GM18519 (cell line): ENCODE results near the gene SRGAP2B.
"Not testable (repeated sequence)": the region's sequence is repeated elsewhere in the genome, so short reads cannot be mapped to it uniquely, and the experiment has no call there.

Source experiments
- ATAC-seq: cut with Tn5 transposase; IDR thresholded peaks from one replicate; pipeline ENCODE4 v1.9.1; 2021; ENCODE audit warnings: mild to moderate bottlenecking, moderate library complexity; ENCODE audit not compliant: unreplicated experiment, low FRiP score

The SRGAP2B gene

GRCh38 chr1:145047553-145047952 is 47.6 kb downstream of the SRGAP2B start:
- not testable (repeated sequence) for ATAC-seq

GRCh38 chr1:145045571-145046273 is 49.4 kb downstream of the SRGAP2B start:
- ATAC-seq, result not testable (repeated sequence)

- peak; percentile 95 for ATAC-seq
These were observed 53.6 kb downstream of the SRGAP2B start for GRCh38 chr1:145041519-145041918.

- not testable (repeated sequence) for ATAC-seq
These were observed 59.1 kb downstream of the SRGAP2B start for GRCh38 chr1:145036019-145036418.

- not testable (repeated sequence) for ATAC-seq
These were observed 61.6 kb downstream of the SRGAP2B start for GRCh38 chr1:145033523-145033922.

- ATAC-seq, result not testable (repeated sequence)
These were observed 67.9 kb downstream of the SRGAP2B start for GRCh38 chr1:145027251-145027650.

DNA sequence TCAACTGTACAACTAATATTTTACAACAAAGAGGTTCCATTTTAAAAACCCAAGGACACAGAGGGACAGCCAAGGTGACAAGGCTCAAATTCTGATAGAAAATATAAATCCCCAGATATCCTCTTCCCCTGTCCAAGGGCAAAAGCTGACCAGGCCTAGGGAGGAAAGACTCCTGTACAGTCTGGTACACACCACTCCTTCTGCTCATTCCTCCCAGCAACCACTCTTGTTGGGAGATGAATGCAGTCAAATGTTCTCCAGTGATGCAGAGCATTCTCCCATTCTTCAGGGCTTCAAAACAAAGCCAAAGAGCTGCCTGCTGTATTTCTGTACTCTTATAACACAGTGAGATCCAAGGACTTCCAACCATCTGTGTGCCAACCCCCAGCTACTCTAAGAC is 69.8 kb downstream of the SRGAP2B start:
- not testable (repeated sequence) for ATAC-seq

DNA sequence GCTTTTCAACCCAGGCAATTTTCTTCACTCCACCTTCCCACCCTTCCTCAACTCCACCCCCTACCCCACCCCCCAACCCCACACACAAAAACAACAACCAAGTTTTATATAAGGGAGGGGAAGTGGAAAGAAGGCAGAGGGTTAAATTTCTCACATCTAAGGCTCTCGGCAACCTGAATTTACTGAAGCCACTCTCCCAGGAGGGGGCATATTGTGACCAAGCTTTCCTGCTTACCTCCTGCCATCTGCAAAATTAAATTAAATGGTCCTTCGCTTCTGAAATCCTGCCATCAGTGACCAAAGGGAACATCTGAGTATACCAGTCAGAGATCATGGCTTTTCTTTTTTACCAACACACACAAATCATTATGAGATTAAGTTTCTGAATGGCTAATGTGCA is 72.9 kb downstream of the SRGAP2B start:
- ATAC-seq, result not testable (repeated sequence)

- ATAC-seq, result not testable (repeated sequence)
These were observed 73.4 kb downstream of the SRGAP2B start for GRCh38 chr1:145021749-145022148.

GRCh38 chr1:145019709-145020108 is 75.4 kb downstream of the SRGAP2B start:
- not testable (repeated sequence) for ATAC-seq

- not testable (repeated sequence) for ATAC-seq
These were observed 77.4 kb downstream of the SRGAP2B start for GRCh38 chr1:145017725-145018124.

- ATAC-seq, result not testable (repeated sequence)
These were observed 78.7 kb downstream of the SRGAP2B start for GRCh38 chr1:145016492-145016862.

DNA sequence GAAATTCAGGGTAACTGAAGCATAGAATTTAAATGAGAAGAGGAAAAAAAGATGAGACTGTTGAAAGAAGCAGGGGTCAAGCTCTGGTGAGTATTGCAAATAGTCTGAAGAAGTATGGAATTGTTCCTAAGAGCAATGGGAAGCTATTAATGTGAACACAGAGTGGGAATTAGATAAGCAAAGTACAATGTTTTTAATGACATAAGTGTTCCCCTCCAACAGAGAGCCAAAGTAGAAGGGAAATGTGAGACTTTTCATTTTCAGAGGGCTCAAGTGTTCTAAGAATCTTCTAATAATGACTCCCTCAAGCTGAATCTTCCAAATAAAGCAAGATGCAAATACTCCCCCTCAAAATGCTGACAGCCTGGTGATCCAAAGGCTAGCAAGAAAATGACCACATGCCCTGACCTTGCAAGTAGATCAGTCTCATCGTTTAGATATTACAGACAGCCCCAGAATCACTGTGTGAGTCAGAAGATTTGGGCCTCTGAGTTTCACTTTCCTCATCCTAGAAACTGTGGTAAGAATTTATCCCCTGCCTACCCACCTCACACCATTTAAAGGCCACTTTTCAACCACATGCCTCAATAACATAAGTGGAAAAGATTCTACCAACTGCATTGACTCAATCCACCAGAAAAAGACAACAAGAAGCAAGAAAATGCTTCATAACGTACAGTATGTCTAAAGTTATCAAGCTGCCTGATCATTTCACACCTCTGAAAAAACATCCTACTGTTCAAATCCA is 79.2 kb downstream of the SRGAP2B start:
- not testable (repeated sequence) for ATAC-seq

GRCh38 chr1:145013353-145013752 is 81.8 kb downstream of the SRGAP2B start:
- not testable (repeated sequence) for ATAC-seq

GRCh38 chr1:145011811-145012210 is 83.3 kb downstream of the SRGAP2B start:
- not testable (repeated sequence) for ATAC-seq

DNA sequence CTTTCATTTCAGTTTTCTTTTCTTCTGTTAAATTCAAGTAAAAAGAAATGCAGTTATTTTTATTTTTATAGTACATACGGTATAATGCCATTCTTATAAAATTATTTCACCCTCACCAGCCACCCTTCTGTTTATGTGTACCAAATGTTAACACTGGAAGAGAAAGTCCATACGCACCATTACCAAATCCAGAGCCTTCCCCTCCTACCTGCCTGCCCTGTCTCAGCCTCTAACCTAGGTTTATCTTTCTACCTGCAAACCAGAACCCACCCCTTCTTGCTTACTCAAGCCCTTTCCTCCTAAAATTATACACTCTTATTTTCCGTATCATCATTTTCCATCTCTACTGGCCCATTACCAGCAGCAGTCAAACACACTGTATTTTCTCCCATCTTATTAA is 84.5 kb downstream of the SRGAP2B start:
- not testable (repeated sequence) for ATAC-seq

- ATAC-seq, result not testable (repeated sequence)
These were observed 85.2 kb downstream of the SRGAP2B start for GRCh38 chr1:145009928-145010327.

- peak; percentile 44 for ATAC-seq
These were observed 86.7 kb downstream of the SRGAP2B start for GRCh38 chr1:145008388-145008787.

GRCh38 chr1:145005142-145005541 is 90.0 kb downstream of the SRGAP2B start:
- not testable (repeated sequence) for ATAC-seq

- not testable (repeated sequence) for ATAC-seq
These were observed 93.7 kb downstream of the SRGAP2B start for GRCh38 chr1:145001381-145001780.

GRCh38 chr1:145000743-145001326 is 94.3 kb downstream of the SRGAP2B start:
- not testable (repeated sequence) for ATAC-seq
